Neural progenitor cell (in vitro differentiated cells): ENCODE measurements around the gene NOP16. TPM values are rescaled to one million over a fixed set of nuclear protein-coding genes. Genes with fewer than 3 reads are reported as not detected.

Source experiments
- DNase-seq: peaks from one replicate; pipeline ENCODE4 v3.0.0-alpha.2; 2016; ENCODE audit warnings: low spot score
- H2AFZ ChIP-seq: fragments of 200-600 bp; sonication (generic); replicated peaks from 2 replicates; pipeline ENCODE4 v1.6.1; 2016; ENCODE audit warnings: antibody characterized with exemption
- H3F3A ChIP-seq: fragments of 200-600 bp; sonication (generic); 2 replicates; pipeline ENCODE4 v1.6.1; 2016; ENCODE audit warnings: antibody characterized with exemption, low read depth
- H3K27ac ChIP-seq: fragments of 200-600 bp; sonication (generic); 2 replicates; pipeline ENCODE4 v1.5.1; 2016; ENCODE audit warnings: mild to moderate bottlenecking
- H3K27me3 ChIP-seq: fragments of 200-600 bp; sonication (generic); 2 replicates; pipeline ENCODE4 v1.6.1; 2016; ENCODE audit warnings: mild to moderate bottlenecking, moderate library complexity
- H3K36me3 ChIP-seq: fragments of 200-600 bp; sonication (generic); 2 replicates; pipeline ENCODE4 v1.5.1; 2016
- H3K4me1 ChIP-seq: fragments of 200-600 bp; sonication (generic); 2 replicates; pipeline ENCODE4 v1.6.1; 2016; ENCODE audit warnings: mixed run types
- H3K4me2 ChIP-seq: fragments of 200-600 bp; sonication (generic); 2 replicates; pipeline ENCODE4 v1.6.1; 2016
- H3K4me3 ChIP-seq: fragments of 200-600 bp; sonication (generic); 2 replicates; pipeline ENCODE4 v1.5.1; 2016
- H3K79me2 ChIP-seq: fragments of 200-600 bp; sonication (generic); 2 replicates; pipeline ENCODE4 v1.6.1; 2016; ENCODE audit warnings: low read depth
- H3K9ac ChIP-seq: fragments of 200-600 bp; sonication (generic); 2 replicates; pipeline ENCODE4 v1.6.1; 2016
- H3K9me3 ChIP-seq: fragments of 200-600 bp; sonication (generic); 2 replicates; pipeline ENCODE4 v1.5.1; 2016; ENCODE audit warnings: low read depth
- H4K20me1 ChIP-seq: fragments of 200-600 bp; sonication (generic); 2 replicates; pipeline ENCODE4 v1.6.1; 2016; ENCODE audit warnings: low read depth
- H3K27ac Mint-ChIP-seq: 3 replicates; pipeline ENCODE4 v1.8.0; 2021; ENCODE audit warnings: mixed read lengths
- H3K27me3 Mint-ChIP-seq: 2 replicates; pipeline ENCODE4 v1.8.0; 2022; ENCODE audit warnings: low read depth, mild to moderate bottlenecking, inconsistent platforms, moderate library complexity, mixed read lengths; ENCODE audit not compliant: insufficient read depth
- H3K36me3 Mint-ChIP-seq: 3 replicates; pipeline ENCODE4 v1.8.0; 2021; ENCODE audit warnings: mixed read lengths
- H3K4me1 Mint-ChIP-seq: 3 replicates; pipeline ENCODE4 v1.8.0; 2021; ENCODE audit warnings: mixed read lengths
- H3K4me3 Mint-ChIP-seq: 3 replicates; pipeline ENCODE4 v1.8.0; 2021; ENCODE audit warnings: mild to moderate bottlenecking, moderate library complexity, mixed read lengths
- H3K9me3 Mint-ChIP-seq: 3 replicates; pipeline ENCODE4 v1.8.0; 2020; ENCODE audit warnings: mixed read lengths
- EZH2 ChIP-seq: fragments of 200-600 bp; sonication (generic); IDR thresholded peaks from 2 replicates; pipeline ENCODE4 v1.6.1; 2017; ENCODE audit warnings: antibody characterized with exemption, mild to moderate bottlenecking, moderate library complexity
- EZH2phosphoT487 ChIP-seq: fragments of 200-600 bp; sonication (generic); IDR thresholded peaks from 2 replicates; pipeline ENCODE4 v1.6.1; 2017; ENCODE audit warnings: antibody characterized with exemption
- total RNA-seq: library from RNA; depleted of rRNA; stranded (reverse); fragments of >200 nt; gene quantifications from 2 replicates; pipeline ENCODE4 v1.2.3, GENCODE V29; 2015; ENCODE audit warnings: low replicate concordance
- TF ChIP-seq, protein P1 (sequence below): fragments of 200-600 bp; sonication (generic); IDR thresholded peaks from 2 replicates; pipeline ENCODE4 v1.5.1; 2017; ENCODE audit warnings: antibody characterized with exemption, mild to moderate bottlenecking

NOP16 gene
- total RNA-seq, 1 donor from 2014 or later = 10.3 TPM

DNA sequence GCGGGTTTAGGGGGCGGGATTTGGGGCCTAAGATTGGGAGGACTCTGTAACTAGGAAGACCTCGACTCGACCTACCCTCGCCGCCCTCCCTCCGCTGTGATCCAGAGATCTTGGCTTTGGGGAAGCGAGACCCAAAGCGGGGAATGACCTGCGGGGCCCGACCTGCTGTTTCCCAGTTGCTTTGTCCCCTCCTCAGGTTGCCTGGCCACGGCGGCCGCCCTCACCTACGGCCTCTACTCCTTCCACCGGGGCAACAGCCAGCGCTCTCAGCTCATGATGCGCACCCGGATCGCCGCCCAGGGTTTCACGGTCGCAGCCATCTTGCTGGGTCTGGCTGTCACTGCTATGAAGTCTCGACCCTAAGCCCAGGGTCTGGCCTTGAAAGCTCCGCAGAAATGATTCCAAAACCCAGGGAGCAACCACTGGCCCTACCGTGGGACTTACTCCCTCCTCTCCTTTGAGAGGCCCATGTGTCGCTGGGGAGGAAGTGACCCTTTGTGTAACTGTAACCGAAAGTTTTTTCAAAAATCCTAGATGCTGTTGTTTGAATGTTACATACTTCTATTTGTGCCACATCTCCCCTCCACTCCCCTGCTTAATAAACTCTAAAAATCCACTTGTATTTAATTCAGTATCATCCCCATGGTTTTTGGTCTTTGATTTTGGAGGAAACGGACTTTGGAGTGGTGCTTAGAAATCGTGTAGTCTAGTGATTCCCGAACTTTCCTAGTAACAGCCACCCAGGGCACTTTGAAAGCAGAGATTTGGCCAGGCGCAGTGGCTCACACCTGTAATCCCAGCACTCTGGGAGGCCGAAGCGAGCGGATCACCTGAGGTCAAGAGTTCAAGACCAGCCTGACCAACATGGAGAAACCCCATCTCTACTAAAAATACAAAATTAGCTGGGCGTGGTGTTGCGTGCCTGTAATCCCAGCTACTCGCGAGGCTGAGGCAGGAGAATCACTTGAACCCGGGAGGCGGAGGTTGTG is 1.0 kb upstream of the NOP16 start:
- Histone ChIP-seq H3K4me1 (peaks cover 11% of the 10 kb centered on the region), H3K27me3 (no peaks in the 10 kb centered on the region), H3K9me3 (no peaks in the 10 kb centered on the region), H3K79me2 (peaks cover 45% of the 10 kb centered on the region), H2AFZ (peak overlapping the region; percentile 84), H3K27ac (peak overlapping the region; percentile 78), H3K36me3 (no peaks in the 10 kb centered on the region), H4K20me1 (peaks cover 8% of the 10 kb centered on the region), H3F3A (peaks cover 7% of the 10 kb centered on the region), H3K4me3 (peak overlapping the region; percentile 87), H3K4me2 (peak overlapping the region; percentile 78), H3K9ac (peak overlapping the region; percentile 51)
- Mint-ChIP-seq H3K9me3 (no peaks in the 10 kb centered on the region), H3K27ac (peak overlapping the region; percentile 99), H3K36me3 (peaks cover 3% of the 10 kb centered on the region), H3K4me3 (peak overlapping the region; percentile 98), H3K4me1 (peaks cover 20% of the 10 kb centered on the region), H3K27me3 (peaks cover 12% of the 10 kb centered on the region)
- no peak for TF ChIP-seq EZH2
- no peak for TF ChIP-seq EZH2phosphoT487
- TF ChIP-seq, protein P1, sequence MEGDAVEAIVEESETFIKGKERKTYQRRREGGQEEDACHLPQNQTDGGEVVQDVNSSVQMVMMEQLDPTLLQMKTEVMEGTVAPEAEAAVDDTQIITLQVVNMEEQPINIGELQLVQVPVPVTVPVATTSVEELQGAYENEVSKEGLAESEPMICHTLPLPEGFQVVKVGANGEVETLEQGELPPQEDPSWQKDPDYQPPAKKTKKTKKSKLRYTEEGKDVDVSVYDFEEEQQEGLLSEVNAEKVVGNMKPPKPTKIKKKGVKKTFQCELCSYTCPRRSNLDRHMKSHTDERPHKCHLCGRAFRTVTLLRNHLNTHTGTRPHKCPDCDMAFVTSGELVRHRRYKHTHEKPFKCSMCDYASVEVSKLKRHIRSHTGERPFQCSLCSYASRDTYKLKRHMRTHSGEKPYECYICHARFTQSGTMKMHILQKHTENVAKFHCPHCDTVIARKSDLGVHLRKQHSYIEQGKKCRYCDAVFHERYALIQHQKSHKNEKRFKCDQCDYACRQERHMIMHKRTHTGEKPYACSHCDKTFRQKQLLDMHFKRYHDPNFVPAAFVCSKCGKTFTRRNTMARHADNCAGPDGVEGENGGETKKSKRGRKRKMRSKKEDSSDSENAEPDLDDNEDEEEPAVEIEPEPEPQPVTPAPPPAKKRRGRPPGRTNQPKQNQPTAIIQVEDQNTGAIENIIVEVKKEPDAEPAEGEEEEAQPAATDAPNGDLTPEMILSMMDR = no peak
- DNase-seq = no peak

DNA sequence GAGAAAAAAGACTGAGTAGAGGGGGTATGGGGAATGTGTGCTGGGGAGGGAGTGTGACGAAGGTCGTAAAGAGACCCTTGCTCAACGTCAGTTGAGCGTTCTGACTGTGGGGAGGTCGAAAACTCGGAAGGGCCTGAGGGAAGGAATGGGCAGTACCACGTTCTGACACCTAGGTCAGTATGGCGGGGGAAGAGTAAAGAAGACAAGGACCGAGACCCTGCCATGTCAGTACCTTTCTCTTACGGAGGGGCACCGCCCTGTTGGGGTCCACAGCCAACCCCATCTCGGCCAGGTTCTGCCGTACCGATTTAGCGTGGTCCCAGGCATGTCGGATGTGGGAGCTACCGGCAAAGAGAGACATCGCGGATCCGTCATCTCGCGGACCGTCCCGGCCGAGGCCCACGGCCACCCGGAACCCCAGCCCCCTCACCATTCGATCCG is 375 bp downstream of the NOP16 start:
- peaks cover 5% of the 10 kb centered on the region for H3K36me3 Mint-ChIP-seq
- H3K27ac ChIP-seq = no peak overlapping the region
- no peaks in the 10 kb centered on the region for H3K27me3 ChIP-seq
- H3K9me3 ChIP-seq = no peaks in the 10 kb centered on the region
- H3K27me3 Mint-ChIP-seq = peaks cover 11% of the 10 kb centered on the region
- H2AFZ ChIP-seq = no peak overlapping the region
- H3K4me3 ChIP-seq = peak overlapping the region; percentile 87
- H3F3A ChIP-seq = peaks cover 7% of the 10 kb centered on the region
- DNase-seq = peak; percentile 31
- peaks cover 11% of the 10 kb centered on the region for H3K4me1 ChIP-seq
- TF ChIP-seq, protein P1 = no peak
- TF ChIP-seq EZH2 (no peak), EZH2phosphoT487 (no peak)
- no peaks in the 10 kb centered on the region for H3K36me3 ChIP-seq
- peak overlapping the region; percentile 87 for H3K4me2 ChIP-seq
- peaks cover 8% of the 10 kb centered on the region for H4K20me1 ChIP-seq
- peak overlapping the region; percentile 80 for H3K27ac Mint-ChIP-seq
- H3K9me3 Mint-ChIP-seq = no peaks in the 10 kb centered on the region
- peak overlapping the region; percentile 98 for H3K4me3 Mint-ChIP-seq
- H3K79me2 ChIP-seq = peaks cover 45% of the 10 kb centered on the region
- peaks cover 20% of the 10 kb centered on the region for H3K4me1 Mint-ChIP-seq
- H3K9ac ChIP-seq = peak overlapping the region; percentile 46

DNA sequence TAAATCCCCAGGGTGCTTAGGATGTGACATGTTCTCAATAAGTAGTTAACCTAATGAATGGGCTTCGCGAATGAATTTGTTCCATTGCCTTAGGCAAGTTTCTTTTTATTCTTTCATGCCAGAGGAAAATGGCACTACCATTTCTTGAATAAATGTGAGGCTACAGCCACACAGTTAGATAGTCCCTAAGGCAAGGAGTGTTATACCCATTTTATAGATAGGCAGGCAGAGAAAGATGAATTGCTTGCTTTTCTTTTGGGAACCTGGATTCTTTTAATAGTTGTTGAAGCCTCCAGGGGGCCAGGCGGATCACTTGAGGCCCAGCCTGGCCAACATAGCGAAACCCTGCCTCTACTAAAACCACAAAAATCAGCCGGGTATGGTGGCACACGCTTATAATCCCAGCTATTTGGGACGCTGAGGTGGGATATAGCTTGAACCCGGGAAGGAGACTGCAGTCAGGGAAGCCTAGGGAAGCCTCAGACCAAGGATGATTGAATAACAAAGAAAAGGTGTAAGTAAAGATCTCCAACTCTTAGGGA is 943 bp downstream of the NOP16 start:
- H3K4me2 ChIP-seq = peak overlapping the region; percentile 87
- peaks cover 8% of the 10 kb centered on the region for H4K20me1 ChIP-seq
- peak overlapping the region; percentile 87 for H3K4me3 ChIP-seq
- DNase-seq = no peak
- peaks cover 7% of the 10 kb centered on the region for H3F3A ChIP-seq
- no peak for TF ChIP-seq EZH2phosphoT487
- TF ChIP-seq, protein P1 = no peak
- no peak for TF ChIP-seq EZH2
- peaks cover 11% of the 10 kb centered on the region for H3K27me3 Mint-ChIP-seq
- no peak overlapping the region for H3K27ac Mint-ChIP-seq
- H3K36me3 ChIP-seq = no peaks in the 10 kb centered on the region
- no peaks in the 10 kb centered on the region for H3K27me3 ChIP-seq
- peaks cover 20% of the 10 kb centered on the region for H3K4me1 Mint-ChIP-seq
- peaks cover 5% of the 10 kb centered on the region for H3K36me3 Mint-ChIP-seq
- peak overlapping the region; percentile 46 for H3K9ac ChIP-seq
- peaks cover 45% of the 10 kb centered on the region for H3K79me2 ChIP-seq
- H3K27ac ChIP-seq = no peak overlapping the region
- H3K9me3 Mint-ChIP-seq = no peaks in the 10 kb centered on the region
- H3K4me3 Mint-ChIP-seq = peak overlapping the region; percentile 98
- no peak overlapping the region for H2AFZ ChIP-seq
- H3K9me3 ChIP-seq = no peaks in the 10 kb centered on the region
- peaks cover 11% of the 10 kb centered on the region for H3K4me1 ChIP-seq
